NCI-H82 treated with DMSO at 0.1 percent for 48 hours (cell line): Measurements from ENCODE around the gene ZBTB6.

Experiments
- DNase-seq: peaks from one replicate; lab custom pipeline; 2025; ENCODE audit not compliant: unreplicated experiment; lab: John Stamatoyannopoulos, UW

Gene ZBTB6

GRCh38 chr9:122912964-122913673 is at the start of gene ZBTB6:
Gene ZBTB6, minus strand, starts transcription at chr9:122913323. Its CDS starts 1,251 bp downstream, at chr9:122912072.
- DNase-seq: peak; percentile 60

DNA sequence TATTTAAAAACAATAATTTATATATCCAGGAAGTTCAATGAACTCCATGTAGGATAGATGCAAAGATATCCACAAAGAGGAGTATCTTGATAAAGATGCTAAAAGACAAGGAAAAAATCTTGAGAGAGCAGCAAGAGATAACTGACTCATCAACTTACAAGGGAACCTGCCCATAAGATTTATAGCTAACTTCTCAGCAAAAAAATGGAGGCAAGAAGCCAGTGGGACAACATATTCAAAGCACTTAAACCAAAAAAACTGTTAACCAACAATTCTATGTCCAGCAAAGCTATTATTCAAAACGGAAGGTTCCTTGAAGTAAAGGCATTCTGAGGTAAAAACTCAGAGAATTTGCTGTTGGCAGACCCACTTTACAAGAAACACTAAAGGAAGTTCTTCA is 48.0 kb upstream of the ZBTB6 start:
- no peak for DNase-seq

DNA sequence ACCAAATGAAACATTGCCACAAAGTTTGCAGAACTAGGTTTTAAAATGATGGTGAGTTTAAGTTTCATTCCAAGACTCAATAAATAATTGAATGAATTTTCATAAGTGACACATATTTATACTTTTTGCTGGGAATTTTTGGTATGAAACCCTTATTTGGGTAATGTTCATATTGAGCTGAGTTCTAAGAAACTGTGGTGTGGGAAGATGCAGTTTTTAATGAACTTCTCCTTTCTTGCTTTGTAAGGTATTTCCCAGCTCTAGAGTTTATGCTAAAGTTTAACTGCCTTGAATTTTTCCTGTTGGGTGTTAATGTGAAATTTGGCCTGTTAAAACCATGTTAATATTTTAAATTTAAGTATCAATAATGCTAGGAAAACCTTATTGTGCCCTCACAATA is 42.8 kb upstream of the ZBTB6 start:
- DNase-seq: no peak

- DNase-seq: no peak
Measured at GRCh38 chr9:122954253-122954691, 41.1 kb upstream of the ZBTB6 start.

DNA sequence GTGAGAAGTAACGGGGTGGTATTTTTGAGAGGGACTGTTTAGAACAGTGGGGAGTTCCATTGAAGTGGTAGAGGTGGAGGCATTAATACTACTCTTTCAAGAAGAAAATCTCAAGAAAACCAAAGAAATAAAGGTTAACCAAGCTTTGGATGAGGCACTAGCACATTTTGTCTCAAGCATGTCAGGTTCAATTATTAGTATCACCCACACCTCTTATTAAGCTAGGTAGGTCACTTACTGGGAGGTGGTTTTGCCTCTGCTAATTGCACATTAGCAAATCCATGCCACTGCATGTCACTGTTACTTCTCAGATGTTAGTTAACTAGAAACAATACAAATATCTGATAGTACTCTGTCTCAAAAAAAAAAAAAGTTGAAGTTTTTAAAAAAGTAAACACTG is 37.9 kb upstream of the ZBTB6 start:
- no peak for DNase-seq

DNA sequence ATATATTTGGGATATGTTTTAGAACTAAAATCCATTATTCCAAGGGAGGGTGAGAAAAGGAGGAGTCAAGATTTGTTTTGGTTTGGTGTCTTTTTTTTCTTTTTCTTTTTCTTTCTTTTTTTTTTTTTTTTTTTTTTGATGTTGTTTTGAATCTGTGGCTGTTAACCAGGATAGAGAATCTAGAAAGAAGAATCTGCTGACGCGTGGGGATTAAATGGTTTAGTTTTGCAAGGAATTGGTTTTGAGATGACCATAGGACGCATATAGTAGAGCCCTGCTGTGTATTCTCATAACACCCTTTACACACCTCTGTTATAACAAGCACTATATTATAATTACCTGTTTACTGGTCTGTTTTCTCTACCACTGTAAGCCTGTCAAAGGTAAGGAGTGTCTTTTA is 37.1 kb upstream of the ZBTB6 start:
- no peak for DNase-seq

DNA sequence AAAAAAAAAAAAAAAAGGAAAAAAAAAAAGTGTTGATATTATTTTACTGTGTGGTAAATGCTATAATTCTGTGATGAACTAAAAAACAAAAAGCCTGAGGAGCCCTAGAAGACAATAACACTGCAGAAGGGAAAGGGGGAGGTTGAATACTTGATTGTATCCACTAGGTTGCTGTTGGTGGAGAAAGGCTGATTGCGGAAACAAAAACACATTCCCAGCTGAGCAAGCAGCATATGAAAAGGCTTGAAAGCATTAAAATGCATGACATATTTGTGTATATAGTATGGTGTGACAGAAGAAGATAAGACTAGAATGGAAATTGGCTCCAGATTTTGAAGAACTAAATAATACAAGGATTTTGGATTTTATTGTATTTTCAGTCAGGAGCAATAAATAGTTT is 36.6 kb upstream of the ZBTB6 start:
- DNase-seq: no peak

DNA sequence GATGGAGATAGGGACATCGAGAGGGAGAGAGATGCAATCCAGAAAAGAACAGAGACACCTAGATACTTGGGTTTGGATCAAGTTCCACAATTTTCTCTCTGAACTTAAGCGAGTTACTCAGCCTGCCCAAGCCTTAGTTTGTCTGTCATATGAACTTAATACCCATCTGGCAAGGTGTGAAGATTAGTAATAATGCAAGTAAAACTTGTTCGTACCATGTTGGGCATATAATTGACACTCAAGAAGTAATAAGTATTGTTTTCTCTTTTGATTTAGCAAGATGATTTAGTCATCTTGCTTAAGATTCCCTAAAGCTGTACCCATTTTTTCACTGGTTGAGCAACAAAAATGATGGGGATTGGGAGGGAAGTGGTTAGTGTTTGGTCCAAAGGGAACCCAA is 35.2 kb upstream of the ZBTB6 start:
- no peak for DNase-seq

DNA sequence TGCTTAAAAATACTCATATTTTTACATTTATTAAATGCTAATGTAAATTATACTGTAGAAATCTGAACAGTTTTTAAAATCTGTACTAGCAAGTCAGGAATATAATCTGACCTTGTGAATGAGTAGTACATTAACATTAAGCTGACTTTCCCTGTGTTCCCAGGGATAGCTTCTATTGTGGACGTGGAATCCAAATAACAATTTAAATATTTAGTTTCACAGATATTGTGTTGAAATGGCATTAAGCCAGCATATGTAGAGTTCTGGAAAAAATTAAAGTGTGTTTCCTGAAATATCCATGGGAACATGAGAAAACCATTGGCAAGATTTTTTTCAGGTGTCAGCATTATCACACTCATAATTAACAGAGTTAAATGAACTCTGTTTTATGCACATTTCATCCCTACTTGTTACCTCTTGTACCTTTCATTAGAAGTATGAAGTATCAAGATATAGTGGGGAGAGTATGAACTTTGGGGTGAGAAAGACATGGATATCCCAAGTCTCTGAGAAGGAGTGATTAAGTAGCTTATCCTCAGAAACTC is 33.4 kb upstream of the ZBTB6 start:
- DNase-seq: no peak

DNA sequence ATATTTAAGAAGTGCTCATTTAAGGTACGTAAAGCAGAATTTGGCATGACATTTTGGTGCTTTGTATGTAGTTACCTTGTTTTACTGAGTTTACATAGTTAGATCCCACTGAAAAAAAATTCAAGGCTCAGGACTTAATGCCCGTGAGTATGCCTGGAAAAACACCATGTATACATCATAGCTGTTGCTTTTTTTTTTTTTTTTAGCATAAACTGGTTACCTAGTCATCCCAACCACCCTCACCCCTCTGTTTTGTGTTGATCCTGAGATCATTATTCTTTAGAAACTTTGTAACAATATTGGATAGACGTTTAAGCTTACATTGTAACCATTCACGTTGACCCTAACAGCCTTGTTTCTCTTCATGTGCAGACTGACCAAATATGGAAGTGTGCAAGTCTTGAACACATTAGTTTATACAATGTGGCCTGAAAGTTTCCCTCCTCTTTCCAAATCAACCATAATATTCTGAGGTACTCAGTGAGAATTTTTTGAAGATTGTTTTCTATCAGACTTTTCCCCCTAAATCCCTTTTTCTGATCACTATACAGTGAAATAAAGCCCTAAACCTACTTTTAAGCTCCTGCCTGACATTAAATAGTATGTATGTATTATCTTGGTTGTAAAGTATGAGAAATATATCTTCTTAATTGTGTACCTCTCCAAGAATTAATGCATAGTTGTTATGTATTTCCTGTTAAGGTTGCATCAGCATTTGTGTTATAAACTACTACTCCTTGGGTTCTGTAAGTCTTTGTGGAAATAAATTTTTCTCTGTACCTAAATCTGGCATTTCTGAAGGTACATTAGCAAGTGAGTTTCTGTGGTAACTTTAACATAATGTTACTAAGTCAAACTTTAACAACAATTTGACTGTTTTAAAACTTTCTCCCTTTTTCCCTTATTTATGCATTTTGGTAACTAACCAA is 32.1 kb upstream of the ZBTB6 start:
- no peak for DNase-seq

- DNase-seq: no peak
Measured at GRCh38 chr9:122941582-122942234, 28.6 kb upstream of the ZBTB6 start.

DNA sequence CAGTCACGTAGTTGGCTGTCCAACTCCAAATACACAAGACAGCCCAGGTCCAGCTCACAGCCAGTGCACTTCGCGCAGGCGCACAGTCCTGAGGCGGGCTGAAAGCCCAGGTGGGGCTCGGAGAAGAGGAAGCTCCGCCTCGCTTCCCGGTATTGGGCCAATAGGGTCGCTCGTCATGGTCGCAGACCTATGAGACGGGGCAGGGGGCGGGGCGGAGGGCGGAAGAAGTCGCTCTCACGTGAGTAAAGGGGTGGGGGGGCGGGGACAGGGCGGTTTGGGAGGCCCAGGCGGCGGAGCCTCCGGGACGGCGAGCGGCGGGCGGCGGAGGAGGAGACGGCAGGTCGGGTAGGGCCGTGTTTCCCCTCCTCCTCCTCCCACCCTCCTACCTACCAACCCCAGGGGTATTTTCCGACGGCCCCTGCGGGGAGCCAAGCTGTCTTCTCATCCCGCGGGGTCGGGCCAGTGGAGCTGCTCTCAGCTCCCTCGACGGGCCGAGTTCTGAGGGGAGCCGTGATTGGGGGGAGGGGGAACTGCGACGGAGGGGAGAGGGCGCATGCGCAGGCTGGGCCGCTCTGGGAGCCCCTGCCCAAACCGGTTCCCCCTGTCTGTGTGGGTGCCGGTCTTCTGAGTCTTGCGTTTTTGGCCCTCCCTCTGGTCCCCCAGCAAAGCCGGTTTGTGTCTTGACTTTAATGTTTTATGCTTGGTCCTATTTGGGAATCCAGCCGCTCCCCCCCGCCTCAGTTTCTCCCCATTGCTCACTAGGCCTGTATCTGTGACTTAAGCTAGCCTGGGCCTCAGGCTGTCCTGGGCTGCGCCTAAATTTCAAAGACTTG is 27.8 kb upstream of the ZBTB6 start, which contains the start of gene RABGAP1:
Gene RABGAP1 (plus strand): TSS at position 272 of the 833 bp plus-strand sequence. CDS start 16,040 bp downstream, outside the sequence.
- peak; percentile 88 for DNase-seq

GRCh38 chr9:122940454-122940748 is 27.3 kb upstream of the ZBTB6 start:
- DNase-seq: no peak

- no peak for DNase-seq
Measured at GRCh38 chr9:122939601-122940000, 26.5 kb upstream of the ZBTB6 start.

GRCh38 chr9:122936883-122937282 is 23.8 kb upstream of the ZBTB6 start:
- no peak for DNase-seq

DNA sequence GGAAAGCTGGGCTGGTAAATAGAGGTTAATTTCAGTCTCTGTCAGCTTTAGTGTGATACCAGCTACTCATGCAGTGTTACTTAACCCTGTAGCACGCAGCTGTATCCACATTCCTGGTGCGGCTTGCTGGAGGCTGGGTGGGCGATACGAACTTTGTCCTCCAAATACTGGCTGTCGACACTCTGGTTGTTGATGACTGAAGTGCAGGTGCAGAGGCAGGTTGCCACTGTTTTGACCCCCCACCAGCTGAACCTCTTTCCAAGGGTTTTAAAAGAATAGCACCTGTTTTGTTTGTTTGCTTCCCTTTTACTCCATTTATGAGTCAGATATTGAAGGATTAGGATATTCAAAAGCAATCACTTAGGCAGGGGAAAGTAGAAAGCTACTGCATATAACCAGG is 23.3 kb upstream of the ZBTB6 start:
- DNase-seq: no peak

GRCh38 chr9:122931226-122932121 is 18.4 kb upstream of the ZBTB6 start, which contains the start of gene ZBTB26:
Gene ZBTB26, minus strand, starts transcription at chr9:122931512. Its CDS starts 11,578 bp downstream, at chr9:122919934.
- peak; percentile 73 for DNase-seq

DNA sequence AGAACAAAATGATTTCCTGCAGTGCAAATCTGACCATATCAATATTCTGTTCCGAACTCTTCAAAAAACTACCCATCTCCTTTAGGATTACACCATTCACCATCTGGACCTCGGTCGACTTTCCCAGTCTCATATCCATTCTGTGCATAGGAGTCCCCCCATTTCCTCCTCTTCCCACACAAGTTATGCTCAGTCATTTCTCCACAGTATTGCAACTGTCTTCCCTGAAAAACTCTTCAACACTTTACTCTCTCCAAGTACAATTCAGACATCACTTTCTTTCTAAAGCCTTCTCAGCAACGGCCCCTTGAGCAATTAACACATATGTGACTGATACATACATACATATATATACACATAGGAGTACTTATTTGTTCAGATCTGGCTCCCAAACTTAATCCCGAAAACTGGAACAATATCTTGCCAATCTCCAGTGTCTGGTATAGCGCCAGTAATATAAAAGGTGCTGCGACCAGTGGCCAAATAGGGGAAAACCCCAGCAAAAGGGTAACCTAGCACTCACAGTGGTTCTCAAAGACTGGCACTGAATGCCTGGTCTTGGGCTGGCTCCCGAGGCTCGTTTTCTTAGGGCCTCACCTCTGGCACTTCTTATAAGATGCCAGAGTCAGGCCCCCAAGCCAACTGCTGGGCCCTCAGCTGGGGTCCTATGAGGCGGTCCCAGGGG is 17.6 kb upstream of the ZBTB6 start:
- DNase-seq: no peak
